Transverse colon (tissue), 4 donors: Measurements from ENCODE around the gene SHF. TPM values are rescaled to one million over a fixed set of nuclear protein-coding genes. Genes with fewer than 3 reads are reported as not detected.

Experiments
- DNase-seq: peaks from one replicate; pipeline ENCODE4 v3.0.0-alpha.2; 2019
- H3K27ac ChIP-seq, 4 donors: fragments of 200-600 bp; sonication (generic); 2 replicates each; pipeline ENCODE4 v1.5.1; 2016 to 2018; ENCODE audit warnings: inconsistent platforms in 4 of 4
- H3K27me3 ChIP-seq: fragments of 200-600 bp; sonication (generic); 2 replicates; pipeline ENCODE4 v1.5.1; 2017; ENCODE audit warnings: inconsistent platforms
- H3K36me3 ChIP-seq, 4 donors: fragments of 200-600 bp; sonication (generic); 2 replicates each; pipeline ENCODE4 v1.5.1; 2017 to 2019; ENCODE audit warnings: inconsistent platforms in 4 of 4
- H3K4me1 ChIP-seq, 4 donors: fragments of 200-600 bp; sonication (generic); 2 replicates each; pipeline ENCODE4 v1.5.1; 2017 to 2020; ENCODE audit warnings: inconsistent platforms in 4 of 4
- H3K4me3 ChIP-seq, 4 donors: fragments of 200-600 bp; sonication (generic); 1 replicate in 1 of 4; 2 replicates in 3 of 4; pipeline versions ENCODE4 v1.5.1 to v1.6.1; 2017 to 2019; ENCODE audit warnings: inconsistent platforms in 4 of 4
- H3K9me3 ChIP-seq, 2 donors: fragments of 200-600 bp; sonication (generic); 2 replicates each; pipeline ENCODE4 v1.5.1; 2017 to 2019; ENCODE audit warnings: inconsistent platforms in 2 of 2
- EP300 ChIP-seq: sonication (generic); formaldehyde crosslinking; IDR thresholded peaks from one replicate; pipeline ENCODE4 v1.6.1; 2017; ENCODE audit warnings: antibody characterized with exemption, low read depth
- POLR2A ChIP-seq: fragments of 450-650 bp; IDR thresholded peaks from one replicate; pipeline ENCODE4 v1.6.1; 2016; ENCODE audit warnings: antibody characterized with exemption, mild to moderate bottlenecking, moderate library complexity
- POLR2AphosphoS5 ChIP-seq, 3 donors: sonication (generic); formaldehyde crosslinking; IDR thresholded peaks; one replicate each; pipeline ENCODE4 v1.6.1; 2016; ENCODE audit warnings: antibody characterized with exemption in 3 of 3
- WGBS, 2 donors: methylation state at CpG; one replicate each; pipeline ENCODE4 v1.1.5; 2018; ENCODE audit warnings: low coverage in 1 of 2; 5-methylcytosine and 5-hydroxymethylcytosine counted together
- in situ Hi-C, 4 donors: fragments of 200-750 bp; cut with MboI; loops; one replicate each; pipeline versions ENCODE4 v1.15.0 to v1.15.1; 2017; ENCODE audit warnings: low sequenced_read_pairs in 3 of 4, low pct_ligation_motif_present in 1 of 4, low pct_unique_long_range_greater_than_20kb in 1 of 4
- intact Hi-C: fragments of 100-400 bp; cut with DNase I; formaldehyde crosslinking; loops from one replicate; pipeline ENCODE4 v1.15.1; 2023; ENCODE audit warnings: low total_unique reads
- total RNA-seq, 4 donors: library from RNA; depleted of rRNA; stranded (reverse); fragments of >200 nt; gene quantifications; one replicate each; pipeline ENCODE4 v1.1.0, GENCODE V29; 2016
- TF ChIP-seq, protein P1 (sequence below), 5 experiments: fragments of 200-600 bp in 3 of 5; fragments of 450-650 bp in 2 of 5; sonication (generic) in 3 of 5; IDR thresholded peaks; 1 replicate in 2 of 5; 2 replicates in 3 of 5; pipeline ENCODE4 v1.5.1; 2016 to 2017; ENCODE audit warnings: antibody characterized with exemption in 5 of 5, inconsistent platforms in 3 of 5, mild to moderate bottlenecking in 2 of 5, moderate library complexity in 1 of 5

SHF gene
- total RNA-seq, 4 donors from 2014 or later, result 3.7 to 9.8 (median 7.4) TPM; not detected in 1

DNA sequence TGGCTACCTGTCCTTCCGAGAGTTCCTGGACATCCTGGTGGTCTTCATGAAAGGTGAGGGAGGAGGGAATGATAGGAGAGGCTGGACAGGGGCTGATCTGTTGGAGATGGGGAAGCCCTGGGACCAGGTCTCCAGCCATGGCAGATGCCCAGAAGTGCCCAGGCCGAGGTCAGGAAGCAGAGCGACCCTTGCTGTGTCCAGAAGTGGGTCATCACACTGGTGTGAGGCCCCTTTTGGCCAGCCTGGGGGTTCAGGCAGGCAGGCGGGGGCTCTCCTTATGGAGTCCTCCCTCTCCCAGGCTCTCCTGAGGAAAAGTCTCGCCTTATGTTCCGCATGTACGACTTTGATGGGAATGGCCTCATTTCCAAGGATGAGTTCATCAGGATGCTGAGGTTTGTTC lies 40.2 kb downstream of the SHF start:
- Histone ChIP-seq H3K27ac (no peak overlapping the region), H3K9me3 (no peaks in the 10 kb centered on the region), H3K27me3 (no peaks in the 10 kb centered on the region), H3K4me3 (no peak overlapping the region), H3K4me1 (no peaks in the 10 kb centered on the region), H3K36me3 (no peaks in the 10 kb centered on the region)
- TF ChIP-seq POLR2AphosphoS5 (IDR thresholded peaks at IDR 0.05) (no peak), EP300 (no peak), POLR2A (no peak)
- TF ChIP-seq, protein P1, sequence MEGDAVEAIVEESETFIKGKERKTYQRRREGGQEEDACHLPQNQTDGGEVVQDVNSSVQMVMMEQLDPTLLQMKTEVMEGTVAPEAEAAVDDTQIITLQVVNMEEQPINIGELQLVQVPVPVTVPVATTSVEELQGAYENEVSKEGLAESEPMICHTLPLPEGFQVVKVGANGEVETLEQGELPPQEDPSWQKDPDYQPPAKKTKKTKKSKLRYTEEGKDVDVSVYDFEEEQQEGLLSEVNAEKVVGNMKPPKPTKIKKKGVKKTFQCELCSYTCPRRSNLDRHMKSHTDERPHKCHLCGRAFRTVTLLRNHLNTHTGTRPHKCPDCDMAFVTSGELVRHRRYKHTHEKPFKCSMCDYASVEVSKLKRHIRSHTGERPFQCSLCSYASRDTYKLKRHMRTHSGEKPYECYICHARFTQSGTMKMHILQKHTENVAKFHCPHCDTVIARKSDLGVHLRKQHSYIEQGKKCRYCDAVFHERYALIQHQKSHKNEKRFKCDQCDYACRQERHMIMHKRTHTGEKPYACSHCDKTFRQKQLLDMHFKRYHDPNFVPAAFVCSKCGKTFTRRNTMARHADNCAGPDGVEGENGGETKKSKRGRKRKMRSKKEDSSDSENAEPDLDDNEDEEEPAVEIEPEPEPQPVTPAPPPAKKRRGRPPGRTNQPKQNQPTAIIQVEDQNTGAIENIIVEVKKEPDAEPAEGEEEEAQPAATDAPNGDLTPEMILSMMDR (IDR thresholded peaks at IDR 0.05), result no peak
- in situ Hi-C loops (no loop called here), intact Hi-C loops (no loop called here)
- WGBS, 2 donors, result 93 to 100% methylated on average over 2 to 7 of the region's 7 CpGs
- DNase-seq, result no peak

DNA sequence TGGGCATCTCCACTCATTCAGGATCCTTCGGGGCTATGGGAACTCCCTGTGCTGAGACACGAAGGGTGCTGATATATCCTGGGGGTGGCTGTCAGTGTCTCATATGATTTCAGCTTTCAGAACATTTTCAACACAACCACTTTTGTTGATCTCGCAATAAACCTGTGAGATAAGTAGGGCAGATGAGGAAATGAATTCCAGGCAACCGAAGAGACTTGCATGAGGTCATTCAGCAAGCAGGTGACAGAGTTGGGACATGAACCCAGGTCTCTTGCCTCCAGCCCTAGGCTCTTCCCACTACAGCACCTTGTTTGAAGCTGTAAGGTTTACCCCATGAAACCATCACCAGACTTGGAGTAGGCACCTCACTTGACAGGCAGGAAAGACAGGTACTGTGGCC lies 41.4 kb downstream of the SHF start:
- no peaks in the 10 kb centered on the region for H3K36me3 ChIP-seq
- DNase-seq, result no peak
- no peaks in the 10 kb centered on the region for H3K27me3 ChIP-seq
- H3K4me3 ChIP-seq, result no peak overlapping the region
- TF ChIP-seq POLR2AphosphoS5 (IDR thresholded peaks at IDR 0.05) (peak in 1 of 3 donors; percentile 15), POLR2A (no peak)
- in situ Hi-C loops (no loop called here), intact Hi-C loops (loop anchor here (1.0 kb wide), 1 partner anchor 10 kb away; no protein-coding TSS in a partner anchor)
- no peaks in the 10 kb centered on the region for H3K9me3 ChIP-seq
- 66% methylated on average over 4 of the region's 4 CpGs; no CpG with 5 or more reads in 1 of the 2 donors for WGBS, 2 donors
- H3K4me1 ChIP-seq, result no peaks in the 10 kb centered on the region
- no peak overlapping the region for H3K27ac ChIP-seq

DNA sequence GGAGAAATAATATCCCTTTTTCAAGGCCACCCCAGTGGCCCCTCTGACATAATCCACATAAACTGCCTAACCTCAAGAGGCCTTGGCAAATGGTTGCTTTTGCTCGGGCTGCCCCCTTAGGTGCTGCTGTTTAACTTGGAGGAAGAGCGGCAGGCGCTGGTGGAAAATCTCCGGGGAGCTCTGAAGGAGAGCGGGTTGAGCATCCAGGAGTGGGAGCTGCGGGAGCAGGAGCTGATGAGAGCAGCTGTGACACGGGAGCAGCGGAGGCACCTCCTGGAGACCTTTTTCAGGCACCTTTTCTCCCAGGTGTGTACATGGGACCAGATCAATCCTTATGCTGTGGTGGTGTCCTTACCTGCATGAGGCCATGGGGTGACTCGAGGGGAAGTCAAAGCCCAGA lies 43.0 kb downstream of the SHF start:
- Histone ChIP-seq H3K36me3 (no peaks in the 10 kb centered on the region), H3K27me3 (no peaks in the 10 kb centered on the region), H3K9me3 (no peaks in the 10 kb centered on the region), H3K27ac (no peak overlapping the region), H3K4me3 (no peak overlapping the region), H3K4me1 (no peaks in the 10 kb centered on the region)
- TF ChIP-seq, protein P1 (IDR thresholded peaks at IDR 0.05), result no peak
- TF ChIP-seq EP300, result no peak
- TF ChIP-seq POLR2A, result no peak
- in situ Hi-C loops, result no loop called here
- intact Hi-C loops, result no loop called here
- WGBS, 2 donors, result 86% methylated on average over 9 of the region's 9 CpGs; no CpG with 5 or more reads in 1 of the 2 donors
- DNase-seq, result no peak

DNA sequence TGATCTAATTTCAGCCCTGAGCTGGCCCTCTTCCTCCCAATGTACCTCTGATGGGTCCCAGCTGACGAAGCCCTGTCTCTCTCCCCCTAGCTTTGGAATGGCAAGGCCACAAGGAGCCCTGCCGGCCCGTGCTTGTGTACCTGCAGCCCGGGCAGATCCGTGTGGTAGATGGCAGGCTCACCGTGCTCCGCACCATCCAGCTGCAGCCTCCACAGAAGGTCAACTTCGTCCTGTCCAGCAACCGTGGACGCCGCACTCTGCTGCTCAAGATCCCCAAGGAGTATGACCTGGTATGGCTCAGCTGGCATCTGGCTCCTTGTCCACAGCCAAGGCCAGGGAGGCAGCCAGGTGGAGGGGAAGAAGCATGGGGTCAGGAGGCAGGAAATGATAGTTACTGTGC lies 43.8 kb downstream of the SHF start:
- Histone ChIP-seq H3K27me3 (no peaks in the 10 kb centered on the region), H3K27ac (no peak overlapping the region), H3K4me3 (no peak overlapping the region), H3K9me3 (no peaks in the 10 kb centered on the region), H3K4me1 (no peaks in the 10 kb centered on the region), H3K36me3 (no peaks in the 10 kb centered on the region)
- DNase-seq, result no peak
- 92% methylated on average over 10 of the region's 11 CpGs; no CpG with 5 or more reads in 1 of the 2 donors for WGBS, 2 donors
- intact Hi-C loops, result no loop called here
- in situ Hi-C loops, result no loop called here
- TF ChIP-seq POLR2AphosphoS5 (IDR thresholded peaks at IDR 0.05) (no peak), EP300 (no peak), POLR2A (no peak)
- TF ChIP-seq, protein P1 (IDR thresholded peaks at IDR 0.05), result no peak

DNA sequence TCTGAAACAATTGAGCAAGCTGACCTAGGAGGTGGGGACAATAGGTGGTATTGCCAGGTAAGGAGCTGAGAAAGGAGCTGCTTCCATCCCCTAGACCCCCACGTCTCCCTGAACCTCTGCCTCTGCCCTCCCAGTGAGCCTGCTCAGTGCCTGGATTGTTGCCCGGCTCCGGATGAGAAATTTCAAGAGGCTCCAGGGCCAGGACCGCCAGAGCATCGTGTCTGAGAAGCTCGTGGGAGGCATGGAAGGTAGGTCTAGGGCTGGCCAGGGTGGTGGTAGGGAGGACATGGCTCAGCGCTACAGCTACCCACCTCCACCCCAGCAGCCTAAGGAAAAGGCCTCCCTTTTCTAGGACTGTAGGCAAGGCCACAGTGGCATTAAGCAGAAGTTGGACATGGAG lies 44.7 kb downstream of the SHF start:
- intact Hi-C loops, result no loop called here
- Histone ChIP-seq H3K27me3 (peaks cover 4% of the 10 kb centered on the region), H3K9me3 (no peaks in the 10 kb centered on the region), H3K4me1 (no peaks in the 10 kb centered on the region), H3K4me3 (no peak overlapping the region), H3K36me3 (no peaks in the 10 kb centered on the region), H3K27ac (no peak overlapping the region)
- in situ Hi-C loops, result no loop called here
- no peak for DNase-seq
- no peak for TF ChIP-seq POLR2A
- no peak for TF ChIP-seq POLR2AphosphoS5 (IDR thresholded peaks at IDR 0.05)
- TF ChIP-seq, protein P1 (IDR thresholded peaks at IDR 0.05), result no peak
- no peak for TF ChIP-seq EP300
- 87% methylated on average over 7 of the region's 7 CpGs; no CpG with 5 or more reads in 1 of the 2 donors for WGBS, 2 donors
